ENCODE data around the gene APOBEC3C.

- no peak for TF ChIP-seq POLR2AphosphoS5 (IDR thresholded peaks at IDR 0.05; ENCODE audit: low read depth)
- TF ChIP-seq, protein P1, sequence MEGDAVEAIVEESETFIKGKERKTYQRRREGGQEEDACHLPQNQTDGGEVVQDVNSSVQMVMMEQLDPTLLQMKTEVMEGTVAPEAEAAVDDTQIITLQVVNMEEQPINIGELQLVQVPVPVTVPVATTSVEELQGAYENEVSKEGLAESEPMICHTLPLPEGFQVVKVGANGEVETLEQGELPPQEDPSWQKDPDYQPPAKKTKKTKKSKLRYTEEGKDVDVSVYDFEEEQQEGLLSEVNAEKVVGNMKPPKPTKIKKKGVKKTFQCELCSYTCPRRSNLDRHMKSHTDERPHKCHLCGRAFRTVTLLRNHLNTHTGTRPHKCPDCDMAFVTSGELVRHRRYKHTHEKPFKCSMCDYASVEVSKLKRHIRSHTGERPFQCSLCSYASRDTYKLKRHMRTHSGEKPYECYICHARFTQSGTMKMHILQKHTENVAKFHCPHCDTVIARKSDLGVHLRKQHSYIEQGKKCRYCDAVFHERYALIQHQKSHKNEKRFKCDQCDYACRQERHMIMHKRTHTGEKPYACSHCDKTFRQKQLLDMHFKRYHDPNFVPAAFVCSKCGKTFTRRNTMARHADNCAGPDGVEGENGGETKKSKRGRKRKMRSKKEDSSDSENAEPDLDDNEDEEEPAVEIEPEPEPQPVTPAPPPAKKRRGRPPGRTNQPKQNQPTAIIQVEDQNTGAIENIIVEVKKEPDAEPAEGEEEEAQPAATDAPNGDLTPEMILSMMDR (IDR thresholded peaks at IDR 0.05; ENCODE audit: insufficient read depth, low read length): no peak
- TF ChIP-seq SPI1 (IDR thresholded peaks at IDR 0.05; ENCODE audit: borderline replicate concordance, low read depth): no peak
- no peak for TF ChIP-seq GABPA (IDR thresholded peaks at IDR 0.05; ENCODE audit: low read depth)
These were observed 6.9 kb upstream of the APOBEC3C start for GRCh38 chr22:39007177-39007576.

Data from HL-60 (cell line).